ENCODE data around the gene SYTL3.

Gene SYTL3

DNA sequence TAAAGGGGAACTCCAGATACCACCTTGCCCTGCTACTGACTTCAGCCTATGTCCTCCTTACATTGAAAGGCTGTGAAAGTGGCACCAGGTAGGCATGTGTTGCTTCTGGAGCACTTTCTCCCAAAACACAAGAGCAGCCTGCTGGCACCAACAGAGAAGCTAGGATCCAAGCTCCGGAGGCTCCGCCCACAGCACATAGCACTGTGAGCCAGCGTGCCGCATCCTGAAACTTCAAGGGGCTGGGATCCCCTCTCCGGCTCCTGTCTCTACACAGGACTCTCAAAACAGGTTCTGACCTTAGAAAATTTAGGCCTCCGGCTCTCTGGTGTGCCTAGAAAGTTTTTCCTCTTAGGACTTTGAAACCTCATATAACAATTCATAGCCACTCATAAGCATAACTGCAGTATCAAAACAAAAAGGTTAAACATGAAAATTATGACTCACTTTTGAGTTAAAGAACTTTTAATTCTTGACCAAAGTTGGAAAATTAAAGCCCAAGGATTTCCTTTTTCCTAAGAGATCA lies 128.2 kb downstream of the SYTL3 start:
- no peak for ATAC-seq (ENCODE audit: insufficient read depth, low read depth)
- Histone ChIP-seq H3K9me3 (ENCODE audit: insufficient read depth, low read length, severe bottlenecking) (no peaks in the 10 kb centered on the region), H2AFZ (ENCODE audit: low read depth, low read length) (no peak overlapping the region), H3K79me2 (ENCODE audit: insufficient read depth, low read length) (peaks cover 20% of the 10 kb centered on the region), H3K4me3 (ENCODE audit: low read depth in 1 of 2, low read length in 2 of 2) (no peak overlapping the region), H4K20me1 (ENCODE audit: insufficient read depth, low read length) (peaks cover 29% of the 10 kb centered on the region), H3K9ac (ENCODE audit: low read depth, low read length) (no peak overlapping the region), H3K27me3 (ENCODE audit: insufficient read depth, low read length, poor library complexity) (no peaks in the 10 kb centered on the region), H3K4me1 (ENCODE audit: insufficient read depth, low read length) (no peaks in the 10 kb centered on the region), H3K36me3 (ENCODE audit: insufficient read depth, low read length) (peaks cover 93% of the 10 kb centered on the region), H3K4me2 (ENCODE audit: insufficient read depth, low read length) (no peak overlapping the region), H3K27ac (ENCODE audit: low read length) (no peak overlapping the region)
- TF ChIP-seq, protein P1, sequence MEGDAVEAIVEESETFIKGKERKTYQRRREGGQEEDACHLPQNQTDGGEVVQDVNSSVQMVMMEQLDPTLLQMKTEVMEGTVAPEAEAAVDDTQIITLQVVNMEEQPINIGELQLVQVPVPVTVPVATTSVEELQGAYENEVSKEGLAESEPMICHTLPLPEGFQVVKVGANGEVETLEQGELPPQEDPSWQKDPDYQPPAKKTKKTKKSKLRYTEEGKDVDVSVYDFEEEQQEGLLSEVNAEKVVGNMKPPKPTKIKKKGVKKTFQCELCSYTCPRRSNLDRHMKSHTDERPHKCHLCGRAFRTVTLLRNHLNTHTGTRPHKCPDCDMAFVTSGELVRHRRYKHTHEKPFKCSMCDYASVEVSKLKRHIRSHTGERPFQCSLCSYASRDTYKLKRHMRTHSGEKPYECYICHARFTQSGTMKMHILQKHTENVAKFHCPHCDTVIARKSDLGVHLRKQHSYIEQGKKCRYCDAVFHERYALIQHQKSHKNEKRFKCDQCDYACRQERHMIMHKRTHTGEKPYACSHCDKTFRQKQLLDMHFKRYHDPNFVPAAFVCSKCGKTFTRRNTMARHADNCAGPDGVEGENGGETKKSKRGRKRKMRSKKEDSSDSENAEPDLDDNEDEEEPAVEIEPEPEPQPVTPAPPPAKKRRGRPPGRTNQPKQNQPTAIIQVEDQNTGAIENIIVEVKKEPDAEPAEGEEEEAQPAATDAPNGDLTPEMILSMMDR (IDR thresholded peaks at IDR 0.05; ENCODE audit: borderline replicate concordance, extremely low read depth, low read length, poor library complexity, severe bottlenecking) = no peak
- TF ChIP-seq EZH2 (IDR thresholded peaks at IDR 0.05; ENCODE audit: borderline replicate concordance, low read depth, low read length, severe bottlenecking) = no peak
- no peak for DNase-seq

GRCh38 chr6:158780246-158780884 lies 130.5 kb downstream of the SYTL3 start:
- no peak overlapping the region for H3K9ac ChIP-seq (ENCODE audit: low read depth, low read length)
- no peak for TF ChIP-seq EZH2 (IDR thresholded peaks at IDR 0.05; ENCODE audit: borderline replicate concordance, low read depth, low read length, severe bottlenecking)
- TF ChIP-seq, protein P1 (IDR thresholded peaks at IDR 0.05; ENCODE audit: borderline replicate concordance, extremely low read depth, low read length, poor library complexity, severe bottlenecking) = no peak
- peaks cover 93% of the 10 kb centered on the region for H3K36me3 ChIP-seq (ENCODE audit: insufficient read depth, low read length)
- ATAC-seq (ENCODE audit: insufficient read depth, low read depth) = no peak
- DNase-seq = no peak
- H2AFZ ChIP-seq (ENCODE audit: low read depth, low read length) = no peak overlapping the region
- H3K27ac ChIP-seq (ENCODE audit: low read length) = no peak overlapping the region
- no peaks in the 10 kb centered on the region for H3K4me1 ChIP-seq (ENCODE audit: insufficient read depth, low read length)
- H3K79me2 ChIP-seq (ENCODE audit: insufficient read depth, low read length) = peaks cover 20% of the 10 kb centered on the region
- H3K4me3 ChIP-seq (ENCODE audit: low read depth in 1 of 2, low read length in 2 of 2) = no peak overlapping the region
- H3K9me3 ChIP-seq (ENCODE audit: insufficient read depth, low read length, severe bottlenecking) = no peaks in the 10 kb centered on the region
- no peaks in the 10 kb centered on the region for H3K27me3 ChIP-seq (ENCODE audit: insufficient read depth, low read length, poor library complexity)
- peaks cover 36% of the 10 kb centered on the region for H4K20me1 ChIP-seq (ENCODE audit: insufficient read depth, low read length)
- H3K4me2 ChIP-seq (ENCODE audit: insufficient read depth, low read length) = no peak overlapping the region

- no peaks in the 10 kb centered on the region for H3K9me3 ChIP-seq (ENCODE audit: insufficient read depth, low read length, severe bottlenecking)
- DNase-seq (no peak), ATAC-seq (ENCODE audit: insufficient read depth, low read depth) (no peak)
- no peaks in the 10 kb centered on the region for H3K4me1 ChIP-seq (ENCODE audit: insufficient read depth, low read length)
- peaks cover 92% of the 10 kb centered on the region for H3K36me3 ChIP-seq (ENCODE audit: insufficient read depth, low read length)
- no peak overlapping the region for H3K27ac ChIP-seq (ENCODE audit: low read length)
- no peak overlapping the region for H3K9ac ChIP-seq (ENCODE audit: low read depth, low read length)
- no peak overlapping the region for H2AFZ ChIP-seq (ENCODE audit: low read depth, low read length)
- H3K79me2 ChIP-seq (ENCODE audit: insufficient read depth, low read length) = peaks cover 20% of the 10 kb centered on the region
- H3K27me3 ChIP-seq (ENCODE audit: insufficient read depth, low read length, poor library complexity) = no peaks in the 10 kb centered on the region
- TF ChIP-seq, protein P1 (IDR thresholded peaks at IDR 0.05; ENCODE audit: borderline replicate concordance, extremely low read depth, low read length, poor library complexity, severe bottlenecking) = no peak
- no peak for TF ChIP-seq EZH2 (IDR thresholded peaks at IDR 0.05; ENCODE audit: borderline replicate concordance, low read depth, low read length, severe bottlenecking)
- no peak overlapping the region for H3K4me2 ChIP-seq (ENCODE audit: insufficient read depth, low read length)
- peaks cover 37% of the 10 kb centered on the region for H4K20me1 ChIP-seq (ENCODE audit: insufficient read depth, low read length)
- H3K4me3 ChIP-seq (ENCODE audit: low read depth in 1 of 2, low read length in 2 of 2) = no peak overlapping the region
Measured at GRCh38 chr6:158780988-158781691, 131.3 kb downstream of the SYTL3 start.
